Cardiac muscle cell (in vitro differentiated cells and primary cell): ENCODE data around the gene DEFB128. TPM values are rescaled to one million over a fixed set of nuclear protein-coding genes. Genes with fewer than 3 reads are reported as not detected.
A peak's percentile ranks its signal among the peaks of the same experiment; 100 is the strongest.
"Not testable (repeated sequence)": the region's sequence is repeated elsewhere in the genome, so short reads cannot be mapped to it uniquely, and the experiment has no call there.

Experiments
- DNase-seq, 2 donors: peaks; one replicate each; pipeline versions ENCODE4 v3.0.0 to v3.0.0-alpha.2; 2010 to 2017; ENCODE audit warnings: low read depth in 1 of 2, low spot score in 1 of 2
- H3K27ac ChIP-seq: fragments of 200-600 bp; sonication (generic); 2 replicates; pipeline ENCODE4 v1.5.1; 2016
- H3K27me3 ChIP-seq: fragments of 200-600 bp; sonication (generic); 2 replicates; pipeline ENCODE4 v1.6.0; 2016; ENCODE audit warnings: control low read depth
- H3K36me3 ChIP-seq: fragments of 200-600 bp; sonication (generic); 2 replicates; pipeline ENCODE4 v1.5.1; 2016; ENCODE audit warnings: control low read depth
- H3K4me1 ChIP-seq: fragments of 200-600 bp; sonication (generic); 2 replicates; pipeline ENCODE4 v1.8.1; 2017; ENCODE audit warnings: low read depth, mild to moderate bottlenecking, mixed run types
- H3K4me3 ChIP-seq: fragments of 200-600 bp; sonication (generic); 2 replicates; pipeline ENCODE4 v1.5.1; 2016; ENCODE audit warnings: mild to moderate bottlenecking
- H3K9me3 ChIP-seq: fragments of 200-600 bp; sonication (generic); 2 replicates; pipeline ENCODE4 v1.5.1; 2017; ENCODE audit warnings: low read depth, mild to moderate bottlenecking, control low read depth
- CTCF ChIP-seq: IDR thresholded peaks from 2 replicates; pipeline ENCODE4 v1.5.1; 2012; ENCODE audit warnings: low read depth, mild to moderate bottlenecking, low read length
- polyA plus RNA-seq: library from polyadenylated mRNA; unstranded; fragments of >200 nt; fragmentation: Nextera tagmentation; extraction: Ambion mirVana; gene quantifications from 2 replicates; pipeline ENCODE4 v1.2.1, GENCODE V29; 2016
- total RNA-seq: library from RNA; depleted of rRNA; stranded (reverse); fragments of >200 nt; gene quantifications from 2 replicates; pipeline ENCODE4 v1.2.3, GENCODE V29; 2016

The DEFB128 gene
- total and polyA plus RNA-seq, 2 experiments from 2014 or later: not detected

- DNase-seq: no peak
- Histone ChIP-seq H3K9me3 (no peaks in the 10 kb centered on the region), H3K27me3 (no peaks in the 10 kb centered on the region), H3K4me1 (no peaks in the 10 kb centered on the region), H3K4me3 (no peak within 1 kb of the TSS), H3K36me3 (no peaks in the 10 kb centered on the region), H3K27ac (no peak within 1 kb of the TSS)
- no peak for TF ChIP-seq CTCF
Measured at GRCh38 chr20:226958-227357, 37.4 kb upstream of the DEFB128 start, which contains the start of gene DEFB129. Gene DEFB129, plus strand, starts transcription at chr20:227258. Its CDS starts 31 bp downstream, at chr20:227289.

- not testable (repeated sequence) for H3K27me3 ChIP-seq, DNase-seq, H3K36me3 ChIP-seq, H3K4me3 ChIP-seq, H3K27ac ChIP-seq, H3K4me1 ChIP-seq, H3K9me3 ChIP-seq
Measured at GRCh38 chr20:225879-226278, 36.4 kb upstream of the DEFB128 start.

- no peak for DNase-seq
- TF ChIP-seq CTCF: no peak
- Histone ChIP-seq H3K4me1 (no peaks in the 10 kb centered on the region), H3K9me3 (no peaks in the 10 kb centered on the region), H3K4me3 (no peak overlapping the region), H3K27me3 (no peaks in the 10 kb centered on the region), H3K36me3 (no peaks in the 10 kb centered on the region), H3K27ac (no peak overlapping the region)
Measured at GRCh38 chr20:221258-221830, 31.8 kb upstream of the DEFB128 start.

GRCh38 chr20:219290-220115, 30.0 kb upstream of the DEFB128 start:
- peak; percentile 6 to 22 for DNase-seq
- H3K4me3 ChIP-seq: no peak overlapping the region
- no peaks in the 10 kb centered on the region for H3K4me1 ChIP-seq
- no peaks in the 10 kb centered on the region for H3K9me3 ChIP-seq
- no peak overlapping the region for H3K27ac ChIP-seq
- peak; percentile 23 for TF ChIP-seq CTCF
- no peaks in the 10 kb centered on the region for H3K36me3 ChIP-seq
- no peaks in the 10 kb centered on the region for H3K27me3 ChIP-seq

- Histone ChIP-seq H3K36me3 (no peaks in the 10 kb centered on the region), H3K27ac (no peak overlapping the region), H3K9me3 (no peaks in the 10 kb centered on the region), H3K27me3 (no peaks in the 10 kb centered on the region), H3K4me1 (no peaks in the 10 kb centered on the region), H3K4me3 (no peak overlapping the region)
- no peak for TF ChIP-seq CTCF
- DNase-seq: no peak
Measured at GRCh38 chr20:217266-217665, 27.8 kb upstream of the DEFB128 start.

GRCh38 chr20:215796-216195, 26.3 kb upstream of the DEFB128 start:
- H3K9me3 ChIP-seq: no peaks in the 10 kb centered on the region
- no peaks in the 10 kb centered on the region for H3K27me3 ChIP-seq
- H3K4me3 ChIP-seq: no peak overlapping the region
- no peak for TF ChIP-seq CTCF
- H3K36me3 ChIP-seq: no peaks in the 10 kb centered on the region
- H3K27ac ChIP-seq: no peak overlapping the region
- DNase-seq: no peak
- no peaks in the 10 kb centered on the region for H3K4me1 ChIP-seq
